ENCODE results near the gene DCTPP1.

Gene DCTPP1

GRCh38 chr16:30445408-30446202 lies 15.8 kb upstream of the DCTPP1 start, which contains the start of gene SEPHS2:
SEPHS2 (minus strand) TSS chr16:30445874; CDS start chr16:30445727, 147 bp downstream.
- peak; percentile 57 for TF ChIP-seq CTCF (conservative IDR thresholded peaks at IDR 0.05; ENCODE audit: low read depth, low read length)
- peak; percentile 99 for DNase-seq (ENCODE audit: low read depth)
- peak within 1 kb of the TSS; percentile 94 for H3K4me3 ChIP-seq (ENCODE audit: low read depth, low read length)

- H3K4me3 ChIP-seq (ENCODE audit: low read depth, low read length) = peak overlapping the region; percentile 94
- TF ChIP-seq CTCF (conservative IDR thresholded peaks at IDR 0.05; ENCODE audit: low read depth, low read length) = no peak
Observed at GRCh38 chr16:30445149-30445407, 15.2 kb upstream of the DCTPP1 start.

GRCh38 chr16:30444231-30445148 lies 14.7 kb upstream of the DCTPP1 start:
- TF ChIP-seq CTCF (conservative IDR thresholded peaks at IDR 0.05; ENCODE audit: low read depth, low read length) = no peak
- peak overlapping the region; percentile 94 for H3K4me3 ChIP-seq (ENCODE audit: low read depth, low read length)
- no peak for DNase-seq (ENCODE audit: low read depth)

More at GRCh38 chr16:30445149-30445407, 15.2 kb upstream of the DCTPP1 start:
- no peak for DNase-seq (ENCODE audit: low read depth)

GRCh38 chr16:30443631-30444030 lies 13.8 kb upstream of the DCTPP1 start:
- H3K4me3 ChIP-seq (ENCODE audit: low read depth, low read length) = no peak overlapping the region
- no peak for TF ChIP-seq CTCF (conservative IDR thresholded peaks at IDR 0.05; ENCODE audit: low read depth, low read length)
- DNase-seq (ENCODE audit: low read depth) = no peak

- DNase-seq (ENCODE audit: low read depth) = no peak
- TF ChIP-seq CTCF (conservative IDR thresholded peaks at IDR 0.05; ENCODE audit: low read depth, low read length) = no peak
- H3K4me3 ChIP-seq (ENCODE audit: low read depth, low read length) = no peak overlapping the region
Observed at GRCh38 chr16:30439720-30440348, 10.0 kb upstream of the DCTPP1 start.

GRCh38 chr16:30438835-30439234 lies 9.0 kb upstream of the DCTPP1 start:
- no peak overlapping the region for H3K4me3 ChIP-seq (ENCODE audit: low read depth, low read length)
- TF ChIP-seq CTCF (conservative IDR thresholded peaks at IDR 0.05; ENCODE audit: low read depth, low read length) = no peak
- no peak for DNase-seq (ENCODE audit: low read depth)
